Memory B cell (primary cell): ENCODE measurements around the gene DNM1L.
"Not testable (repeated sequence)": the region's sequence is repeated elsewhere in the genome, so short reads cannot be mapped to it uniquely, and the experiment has no call there.

Experiments used
- ATAC-seq: fragments of 150-1000 bp; cut with Tn5 transposase; 2 replicates; pipeline ENCODE4 v1.10.0; 2021; ENCODE audit warnings: low read depth, mild to moderate bottlenecking, moderate library complexity
- DNase-seq, 2 donors: peaks; one replicate each; pipeline ENCODE4 v3.0.0; 2022; ENCODE audit warnings: low spot score in 2 of 2
- H3K27ac Mint-ChIP-seq: one replicate; pipeline ENCODE4 v1.8.0; 2022; ENCODE audit warnings: mild to moderate bottlenecking, moderate library complexity, mixed read lengths
- H3K27me3 Mint-ChIP-seq: one replicate; pipeline ENCODE4 v1.8.0; 2022; ENCODE audit warnings: mixed read lengths
- H3K36me3 Mint-ChIP-seq: one replicate; pipeline ENCODE4 v1.8.0; 2022; ENCODE audit warnings: mild to moderate bottlenecking, mixed read lengths
- H3K4me1 Mint-ChIP-seq: one replicate; pipeline ENCODE4 v1.8.0; 2022; ENCODE audit warnings: mixed read lengths
- H3K4me3 Mint-ChIP-seq: one replicate; pipeline ENCODE4 v1.8.0; 2022; ENCODE audit warnings: mild to moderate bottlenecking, moderate library complexity, mixed read lengths
- H3K9me3 Mint-ChIP-seq: one replicate; pipeline ENCODE4 v1.8.0; 2022; ENCODE audit warnings: mixed read lengths

The DNM1L gene

DNA sequence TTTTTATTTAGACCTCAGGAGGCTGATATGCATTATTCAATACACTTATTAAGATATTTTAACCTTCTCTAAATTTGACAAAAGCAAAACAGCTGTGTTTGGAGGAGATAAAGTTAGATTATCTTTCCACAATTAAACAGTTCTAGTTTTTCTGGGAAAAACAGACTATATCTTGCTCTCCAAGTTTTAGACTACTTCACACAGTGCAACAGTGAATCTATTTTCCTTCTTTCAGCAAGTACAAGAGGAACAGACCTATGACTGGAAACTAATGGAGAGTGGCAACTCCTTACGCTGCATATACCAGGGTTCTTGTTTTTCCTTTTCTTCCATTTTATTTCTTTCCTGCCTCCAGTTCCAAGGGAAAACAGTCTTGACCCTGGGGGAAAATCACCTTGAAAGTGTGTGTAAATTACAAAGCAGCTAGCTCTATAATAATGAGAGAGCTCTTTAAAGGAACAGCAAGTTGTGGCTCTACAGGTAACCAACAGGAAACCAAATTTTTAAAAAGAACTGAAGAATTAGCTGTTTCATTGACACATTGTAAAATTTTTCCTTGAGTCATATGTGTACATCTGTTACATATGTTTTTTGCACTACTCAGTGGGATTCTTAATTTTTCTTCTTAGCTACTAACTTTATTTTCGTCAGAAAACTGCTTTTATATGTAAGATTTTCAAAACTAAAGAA lies 27.4 kb downstream of the DNM1L start:
- Mint-ChIP-seq H3K4me3 (no peak overlapping the region), H3K9me3 (no peaks in the 10 kb centered on the region), H3K27me3 (no peaks in the 10 kb centered on the region), H3K27ac (no peak overlapping the region), H3K36me3 (peaks cover 8% of the 10 kb centered on the region), H3K4me1 (no peaks in the 10 kb centered on the region)
- DNase-seq (no peak), ATAC-seq (no peak)

DNA sequence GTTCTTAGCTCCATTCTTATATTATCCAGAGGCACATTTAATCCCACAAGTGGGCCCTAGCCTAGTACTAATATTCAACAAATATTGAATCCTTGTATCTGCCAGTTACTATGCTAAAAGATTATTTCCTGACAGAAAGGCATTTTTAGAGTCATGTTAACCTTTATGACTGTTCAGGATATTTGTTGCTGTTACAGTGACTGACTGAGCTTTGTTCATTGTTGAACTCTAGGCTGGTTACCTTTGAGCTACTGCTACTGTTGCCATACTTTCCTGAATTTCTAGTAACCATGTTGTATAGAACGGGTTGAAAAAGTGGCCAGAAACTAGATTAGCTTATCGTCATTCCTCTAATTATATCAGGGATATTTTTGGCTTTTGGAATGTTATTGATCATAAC lies 29.8 kb downstream of the DNM1L start:
- Mint-ChIP-seq H3K27ac (no peak overlapping the region), H3K4me1 (no peaks in the 10 kb centered on the region)

DNA sequence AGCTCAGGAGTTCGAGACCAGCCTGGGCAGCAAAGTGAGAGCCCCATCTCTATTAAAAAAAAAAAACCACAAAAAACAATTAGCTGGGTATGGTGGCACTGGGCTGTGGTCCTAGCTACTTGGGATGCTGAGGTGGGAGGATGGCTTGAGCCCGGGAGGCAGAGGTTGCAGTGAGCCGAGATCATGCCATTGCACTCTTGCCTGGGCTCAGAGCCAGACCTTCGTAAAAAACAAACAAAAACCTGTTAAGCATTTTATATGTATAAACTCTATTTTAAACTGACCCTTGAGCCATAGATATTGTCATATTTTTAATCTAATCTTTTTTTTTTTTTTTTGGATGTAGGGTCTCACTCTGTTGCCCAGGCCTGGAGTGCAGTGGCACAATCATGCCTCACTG lies 35.7 kb downstream of the DNM1L start:
- Mint-ChIP-seq H3K36me3 (peaks cover 12% of the 10 kb centered on the region), H3K9me3 (no peaks in the 10 kb centered on the region), H3K27ac (no peak overlapping the region), H3K4me3 (no peak overlapping the region), H3K4me1 (no peaks in the 10 kb centered on the region), H3K27me3 (no peaks in the 10 kb centered on the region)
- DNase-seq = no peak
- ATAC-seq = no peak

More for the DNA sequence above, 29.8 kb downstream of the DNM1L start:
- Mint-ChIP-seq H3K4me3 (no peak overlapping the region), H3K27me3 (no peaks in the 10 kb centered on the region), H3K9me3 (no peaks in the 10 kb centered on the region), H3K36me3 (peaks cover 12% of the 10 kb centered on the region)
- ATAC-seq (no peak), DNase-seq (no peak)

DNA sequence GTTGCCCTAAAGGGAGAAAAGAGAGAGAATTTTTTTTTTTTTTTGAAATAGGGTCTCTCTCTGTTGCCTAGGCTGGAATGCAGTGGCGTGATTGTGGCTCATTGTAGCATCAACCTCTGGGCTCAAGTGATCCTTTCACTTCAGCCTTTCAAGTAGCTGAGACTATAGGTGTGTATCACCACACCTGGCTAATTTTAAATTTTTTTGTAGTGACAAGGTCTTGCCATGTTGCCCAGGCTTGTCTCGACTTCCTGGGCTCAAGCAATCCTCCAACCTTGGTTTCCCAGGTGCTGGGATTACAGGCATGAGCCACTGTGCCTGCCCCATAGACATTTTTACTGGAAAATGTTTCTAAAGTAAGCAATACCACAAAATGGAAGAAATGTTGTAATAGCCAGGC lies 39.8 kb downstream of the DNM1L start:
- Mint-ChIP-seq H3K4me3 (no peak overlapping the region), H3K4me1 (no peaks in the 10 kb centered on the region), H3K36me3 (peaks cover 1% of the 10 kb centered on the region), H3K9me3 (no peaks in the 10 kb centered on the region), H3K27me3 (no peaks in the 10 kb centered on the region), H3K27ac (no peak overlapping the region)
- ATAC-seq = no peak
- no peak for DNase-seq

DNA sequence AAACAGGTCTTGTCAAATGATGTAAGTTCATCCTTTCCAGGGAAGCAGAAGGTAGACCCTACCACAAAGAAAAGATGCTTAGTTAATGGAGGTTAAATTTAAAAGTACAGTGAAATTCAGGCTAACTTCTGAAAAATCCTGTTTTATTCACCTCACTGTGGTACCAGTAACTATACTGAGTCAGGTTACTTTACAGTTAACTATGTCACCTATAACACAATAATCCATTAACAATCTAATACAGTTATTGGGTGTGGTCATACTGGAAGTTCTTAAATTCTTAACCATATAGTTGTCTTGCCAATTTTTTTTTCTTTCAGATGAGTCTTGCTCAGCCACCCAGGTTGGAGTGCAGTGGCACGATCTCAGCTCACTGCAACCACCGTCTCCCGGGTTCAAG lies 46.2 kb downstream of the DNM1L start:
- DNase-seq, ATAC-seq, H3K9me3 Mint-ChIP-seq, H3K4me3 Mint-ChIP-seq, H3K27me3 Mint-ChIP-seq, H3K4me1 Mint-ChIP-seq, H3K27ac Mint-ChIP-seq: not testable (repeated sequence)
- peaks cover 20% of the 10 kb centered on the region for H3K36me3 Mint-ChIP-seq

DNA sequence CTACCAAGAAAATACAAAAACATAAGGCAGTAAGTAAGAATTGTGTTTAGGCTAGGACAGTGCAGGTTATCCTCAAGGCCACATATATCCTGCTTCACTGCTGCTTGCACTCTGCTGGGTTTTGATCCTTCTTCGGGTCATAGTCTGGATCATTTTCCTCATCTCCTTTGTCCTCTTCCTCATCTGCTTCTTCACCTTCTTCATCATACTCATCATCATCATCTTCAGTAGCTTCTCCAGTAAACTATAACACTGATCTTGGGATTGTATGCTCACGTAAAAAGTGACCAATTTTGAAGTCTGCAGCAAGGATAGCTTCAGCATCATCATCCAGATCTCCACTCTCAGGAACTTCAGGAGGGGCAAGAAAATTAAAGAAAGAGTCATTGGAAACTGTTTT lies 47.2 kb downstream of the DNM1L start:
- Mint-ChIP-seq H3K4me3 (no peak overlapping the region), H3K36me3 (peaks cover 21% of the 10 kb centered on the region), H3K4me1 (peaks cover 2% of the 10 kb centered on the region), H3K27me3 (no peaks in the 10 kb centered on the region), H3K9me3 (no peaks in the 10 kb centered on the region), H3K27ac (peak overlapping the region; percentile 21)
- no peak for DNase-seq
- no peak for ATAC-seq

DNA sequence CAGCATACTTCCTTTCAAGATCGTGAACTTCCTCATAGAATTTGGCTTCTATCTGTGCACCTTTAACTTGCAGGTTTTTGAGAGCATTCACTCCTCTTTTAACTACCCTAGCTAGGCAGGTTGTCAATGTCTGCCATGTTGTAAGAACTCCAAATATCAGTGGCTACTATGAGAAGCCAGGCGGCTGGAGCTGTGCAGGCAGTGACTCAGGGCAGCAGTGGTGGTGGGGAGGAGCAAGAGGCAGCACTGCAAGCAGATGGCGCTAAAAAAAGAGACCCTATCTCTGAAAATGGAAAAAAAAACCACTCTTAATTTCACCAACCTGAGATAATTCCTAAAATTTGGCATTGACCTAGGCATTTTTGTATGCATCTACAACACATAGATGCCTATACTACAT lies 48.1 kb downstream of the DNM1L start:
- Mint-ChIP-seq H3K27ac (peak overlapping the region; percentile 16), H3K9me3 (no peaks in the 10 kb centered on the region), H3K36me3 (peaks cover 24% of the 10 kb centered on the region), H3K4me1 (peaks cover 2% of the 10 kb centered on the region), H3K27me3 (no peaks in the 10 kb centered on the region), H3K4me3 (no peak overlapping the region)
- ATAC-seq (no peak), DNase-seq (no peak)

DNA sequence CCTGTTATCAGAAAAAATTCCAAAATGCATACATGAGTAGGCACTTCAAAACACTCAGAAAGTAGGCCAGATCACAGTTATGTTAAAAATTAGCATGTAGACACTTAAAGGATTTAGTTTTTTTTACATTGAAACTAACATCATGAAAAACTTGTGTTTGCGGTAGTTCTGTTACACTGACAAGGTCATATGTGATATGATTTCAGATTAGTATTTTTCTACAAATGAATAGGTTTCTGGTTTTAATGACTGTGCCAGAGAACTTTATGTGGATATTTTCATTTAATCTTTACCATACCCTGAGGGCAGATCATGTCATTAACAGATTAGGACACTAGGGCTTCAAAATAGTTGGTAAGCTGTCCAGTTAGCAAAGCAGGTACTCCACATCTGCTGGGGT lies 55.9 kb downstream of the DNM1L start:
- no peaks in the 10 kb centered on the region for H3K27me3 Mint-ChIP-seq
- peaks cover 21% of the 10 kb centered on the region for H3K36me3 Mint-ChIP-seq
- ATAC-seq = no peak
- no peaks in the 10 kb centered on the region for H3K9me3 Mint-ChIP-seq
- no peaks in the 10 kb centered on the region for H3K4me1 Mint-ChIP-seq
- no peak overlapping the region for H3K4me3 Mint-ChIP-seq
- H3K27ac Mint-ChIP-seq = no peak overlapping the region
- DNase-seq = no peak

DNA sequence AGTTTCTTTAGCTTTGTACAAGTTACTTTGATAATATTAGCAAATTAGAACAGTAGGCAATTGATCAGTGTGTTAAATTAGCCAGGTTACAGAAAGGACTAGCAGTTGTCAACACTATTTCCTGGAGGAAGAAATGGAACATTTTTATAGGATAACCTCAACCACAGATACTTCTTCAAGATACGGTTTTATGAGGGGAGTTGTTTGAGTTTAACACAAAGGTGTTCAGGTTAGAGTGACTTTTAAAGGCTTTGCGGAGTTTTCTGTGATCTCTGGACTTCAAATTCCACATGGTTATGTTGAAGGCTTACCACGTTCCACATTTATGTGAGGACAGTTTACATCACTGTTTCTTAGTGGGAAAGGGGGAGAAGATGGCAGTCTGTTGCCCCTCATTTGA lies 57.3 kb downstream of the DNM1L start:
- H3K36me3 Mint-ChIP-seq = peaks cover 19% of the 10 kb centered on the region

DNA sequence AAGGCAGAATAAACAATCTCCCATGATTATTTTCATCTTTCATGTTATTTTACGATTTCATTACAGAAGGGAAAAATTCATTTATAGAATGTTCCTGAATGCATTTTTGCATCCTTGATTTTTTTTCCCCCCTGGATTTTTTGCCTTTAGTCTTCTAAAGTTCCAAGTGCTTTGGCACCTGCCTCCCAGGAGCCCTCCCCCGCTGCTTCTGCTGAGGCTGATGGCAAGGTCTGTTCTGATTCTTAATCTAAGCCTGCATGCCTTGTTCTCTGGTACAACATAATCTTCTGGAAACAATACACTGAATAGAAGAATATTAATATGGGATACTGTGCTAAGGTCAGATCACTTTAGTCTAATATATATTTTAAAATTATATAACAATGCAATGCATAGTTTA lies 58.6 kb downstream of the DNM1L start:
- Mint-ChIP-seq H3K4me1 (no peaks in the 10 kb centered on the region), H3K4me3 (no peak overlapping the region), H3K36me3 (peaks cover 17% of the 10 kb centered on the region), H3K27me3 (no peaks in the 10 kb centered on the region), H3K9me3 (no peaks in the 10 kb centered on the region), H3K27ac (no peak overlapping the region)
- no peak for ATAC-seq
- no peak for DNase-seq

More for the DNA sequence above, 57.3 kb downstream of the DNM1L start:
- Mint-ChIP-seq H3K27ac (no peak overlapping the region), H3K4me3 (no peak overlapping the region), H3K4me1 (no peaks in the 10 kb centered on the region), H3K27me3 (no peaks in the 10 kb centered on the region), H3K9me3 (no peaks in the 10 kb centered on the region)
- ATAC-seq (no peak), DNase-seq (no peak)

DNA sequence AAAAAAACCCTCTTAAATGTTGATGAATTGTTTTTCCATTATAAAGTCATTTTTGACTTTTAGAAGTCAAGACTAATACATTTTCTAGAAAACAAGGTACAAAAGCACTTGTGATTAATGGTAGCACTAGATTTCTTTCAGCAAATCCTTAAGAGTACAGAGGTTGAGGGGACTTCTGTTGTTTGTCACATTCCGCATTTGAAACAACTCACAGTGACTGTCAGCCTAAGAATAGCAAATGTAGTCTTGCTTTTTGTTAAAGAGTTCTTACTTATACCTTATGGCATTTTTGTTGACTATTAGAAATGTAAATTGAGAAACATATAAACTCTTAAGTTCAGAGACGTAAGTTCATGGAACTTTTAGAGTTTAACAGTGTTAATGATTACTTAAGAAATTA lies 60.2 kb downstream of the DNM1L start:
- H3K36me3 Mint-ChIP-seq = peaks cover 19% of the 10 kb centered on the region
- H3K27ac Mint-ChIP-seq = no peak overlapping the region
- no peak for ATAC-seq
- H3K9me3 Mint-ChIP-seq = no peaks in the 10 kb centered on the region
- no peaks in the 10 kb centered on the region for H3K27me3 Mint-ChIP-seq
- DNase-seq = no peak
- H3K4me3 Mint-ChIP-seq = no peak overlapping the region
- H3K4me1 Mint-ChIP-seq = peaks cover 4% of the 10 kb centered on the region

DNA sequence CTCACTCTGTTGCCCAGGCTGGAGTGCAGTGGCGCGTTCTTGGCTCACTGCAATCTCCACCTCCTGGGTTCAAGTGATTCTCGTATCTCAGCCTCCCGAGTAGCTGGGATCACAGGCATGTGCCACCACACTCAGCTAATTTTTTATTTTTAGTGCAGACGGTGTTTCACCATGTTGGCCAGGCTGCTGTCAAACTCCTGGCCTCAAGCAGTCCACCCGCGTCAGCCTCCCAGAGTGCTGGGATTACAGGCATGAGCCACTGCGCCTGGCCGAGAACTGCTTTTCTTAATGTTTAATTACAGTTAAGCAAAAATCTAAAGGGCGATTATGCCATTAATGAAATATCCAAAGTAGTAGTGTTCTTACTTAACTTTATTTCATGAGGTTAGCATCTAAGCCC lies 63.0 kb downstream of the DNM1L start:
- Mint-ChIP-seq H3K27ac (no peak overlapping the region), H3K36me3 (peaks cover 22% of the 10 kb centered on the region), H3K4me3 (no peak overlapping the region), H3K4me1 (peaks cover 4% of the 10 kb centered on the region), H3K9me3 (no peaks in the 10 kb centered on the region), H3K27me3 (no peaks in the 10 kb centered on the region)
- DNase-seq (no peak), ATAC-seq (no peak)

DNA sequence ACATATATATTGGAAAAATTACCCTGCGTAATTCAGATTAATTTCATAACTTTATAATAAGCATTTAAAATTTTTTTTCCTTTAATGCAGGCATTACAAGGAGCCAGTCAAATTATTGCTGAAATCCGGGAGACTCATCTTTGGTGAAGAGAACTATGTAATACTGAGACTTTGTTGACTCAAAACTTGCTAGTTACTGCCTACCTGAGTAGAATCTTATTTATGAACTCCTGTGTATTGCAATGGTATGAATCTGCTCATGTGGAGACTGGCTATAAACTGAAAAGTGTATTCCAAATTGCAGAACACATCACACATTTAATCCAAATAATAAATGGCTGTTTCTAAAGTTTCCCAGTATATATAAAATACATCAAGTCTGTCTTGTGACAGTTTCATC lies 64.2 kb downstream of the DNM1L start:
- peaks cover 6% of the 10 kb centered on the region for H3K4me1 Mint-ChIP-seq
- peaks cover 26% of the 10 kb centered on the region for H3K36me3 Mint-ChIP-seq
- H3K27me3 Mint-ChIP-seq = no peaks in the 10 kb centered on the region
- DNase-seq = no peak
- no peak overlapping the region for H3K27ac Mint-ChIP-seq
- H3K4me3 Mint-ChIP-seq = no peak overlapping the region
- no peaks in the 10 kb centered on the region for H3K9me3 Mint-ChIP-seq
- no peak for ATAC-seq

DNA sequence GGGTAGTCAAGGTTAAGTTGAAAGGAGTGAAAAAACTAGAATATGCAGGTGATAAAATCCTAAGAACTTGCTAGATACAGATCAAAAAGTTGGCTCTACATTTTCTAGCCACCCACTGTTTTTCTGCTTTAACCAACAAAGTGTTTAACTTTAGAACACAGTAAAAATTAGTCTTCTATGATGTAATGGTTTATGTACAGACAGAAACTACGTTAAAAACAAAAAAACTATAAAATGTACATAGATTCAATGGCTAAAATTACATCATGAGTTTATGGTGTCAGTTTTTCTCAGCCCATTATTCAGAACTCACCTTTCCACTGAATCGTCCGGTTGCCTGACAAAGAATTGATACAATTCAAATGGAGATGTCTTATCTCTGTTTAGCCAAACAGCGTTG lies 74.5 kb downstream of the DNM1L start:
- H3K27ac Mint-ChIP-seq = no peak overlapping the region
- H3K4me3 Mint-ChIP-seq = no peak overlapping the region
- H3K4me1 Mint-ChIP-seq = peaks cover 8% of the 10 kb centered on the region
- DNase-seq (no peak), ATAC-seq (no peak)
- H3K36me3 Mint-ChIP-seq = peaks cover 9% of the 10 kb centered on the region
- H3K9me3 Mint-ChIP-seq = no peaks in the 10 kb centered on the region
- H3K27me3 Mint-ChIP-seq = no peaks in the 10 kb centered on the region

DNA sequence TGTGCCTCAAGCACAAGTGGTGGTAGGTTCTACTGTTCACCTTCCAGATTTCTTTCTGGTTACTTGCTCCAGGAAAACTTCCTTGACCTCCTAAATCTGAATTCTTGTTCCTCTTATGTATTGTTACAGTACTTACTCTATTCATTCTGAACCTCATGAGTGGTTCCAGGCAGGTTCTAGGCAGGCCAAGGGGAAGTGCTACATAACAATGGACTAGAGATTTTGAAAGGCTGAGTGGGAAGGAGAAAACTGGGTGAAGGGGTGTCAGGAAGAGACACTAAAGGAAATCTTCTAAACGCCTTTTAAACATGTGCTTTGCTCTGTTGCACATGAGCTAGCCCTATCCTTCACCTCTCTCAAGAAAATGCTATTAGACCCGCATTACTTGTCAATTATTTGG lies 75.0 kb downstream of the DNM1L start:
- Mint-ChIP-seq H3K9me3 (no peaks in the 10 kb centered on the region), H3K4me3 (peak overlapping the region; percentile 33), H3K36me3 (peaks cover 9% of the 10 kb centered on the region), H3K4me1 (peaks cover 8% of the 10 kb centered on the region), H3K27me3 (no peaks in the 10 kb centered on the region), H3K27ac (peak overlapping the region; percentile 88)
- no peak for DNase-seq
- ATAC-seq = no peak
